GM21619 (cell line): ENCODE measurements around the gene PURB.
"Not testable (repeated sequence)": the region's sequence is repeated elsewhere in the genome, so short reads cannot be mapped to it uniquely, and the experiment has no call there.

ENCODE experiments used
- ATAC-seq: cut with Tn5 transposase; IDR thresholded peaks from one replicate; pipeline ENCODE4 v1.9.1; 2021; ENCODE audit not compliant: unreplicated experiment

Gene PURB

GRCh38 chr7:44885394-44886317 is at the start of gene PURB:
PURB (minus strand) TSS chr7:44885530; CDS start chr7:44885348, 182 bp downstream.
- ATAC-seq, result peak; percentile 84

- ATAC-seq, result no peak
Measured at GRCh38 chr7:44935016-44935415, 49.7 kb upstream of the PURB start.

GRCh38 chr7:44934510-44934909 is 49.2 kb upstream of the PURB start:
- not testable (repeated sequence) for ATAC-seq

GRCh38 chr7:44930921-44931320 is 45.6 kb upstream of the PURB start:
- no peak for ATAC-seq

GRCh38 chr7:44922351-44922694 is 37.0 kb upstream of the PURB start:
- ATAC-seq, result no peak

- no peak for ATAC-seq
Measured at GRCh38 chr7:44921607-44922350, 36.4 kb upstream of the PURB start.

- ATAC-seq, result no peak
Measured at GRCh38 chr7:44920119-44920518, 34.8 kb upstream of the PURB start.

GRCh38 chr7:44918029-44918428 is 32.7 kb upstream of the PURB start:
- ATAC-seq, result no peak

- no peak for ATAC-seq
Measured at GRCh38 chr7:44917465-44917864, 32.1 kb upstream of the PURB start.

- peak; percentile 80 for ATAC-seq
Measured at GRCh38 chr7:44914992-44915607, 29.8 kb upstream of the PURB start.

- no peak for ATAC-seq
Measured at GRCh38 chr7:44912775-44913347, 27.5 kb upstream of the PURB start.

GRCh38 chr7:44911911-44912310 is 26.6 kb upstream of the PURB start:
- ATAC-seq, result no peak

GRCh38 chr7:44909596-44910389 is 24.5 kb upstream of the PURB start:
- ATAC-seq, result no peak

GRCh38 chr7:44906965-44907364 is 21.6 kb upstream of the PURB start:
- no peak for ATAC-seq

GRCh38 chr7:44905002-44905635 is 19.8 kb upstream of the PURB start:
- no peak for ATAC-seq

- ATAC-seq, result no peak
Measured at GRCh38 chr7:44899443-44899842, 14.1 kb upstream of the PURB start.

- no peak for ATAC-seq
Measured at GRCh38 chr7:44898039-44898438, 12.7 kb upstream of the PURB start.

- no peak for ATAC-seq
Measured at GRCh38 chr7:44897309-44897708, 12.0 kb upstream of the PURB start.

- ATAC-seq, result no peak
Measured at GRCh38 chr7:44894888-44895580, 9.7 kb upstream of the PURB start.
